ENCODE results near the gene AKAP8L.
"Not testable (repeated sequence)": the region's sequence is repeated elsewhere in the genome, so short reads cannot be mapped to it uniquely, and the experiment has no call there.

GRCh38 chr19:15335992-15336391, 82.8 kb downstream of the AKAP8L start:
- TF ChIP-seq, protein P1, sequence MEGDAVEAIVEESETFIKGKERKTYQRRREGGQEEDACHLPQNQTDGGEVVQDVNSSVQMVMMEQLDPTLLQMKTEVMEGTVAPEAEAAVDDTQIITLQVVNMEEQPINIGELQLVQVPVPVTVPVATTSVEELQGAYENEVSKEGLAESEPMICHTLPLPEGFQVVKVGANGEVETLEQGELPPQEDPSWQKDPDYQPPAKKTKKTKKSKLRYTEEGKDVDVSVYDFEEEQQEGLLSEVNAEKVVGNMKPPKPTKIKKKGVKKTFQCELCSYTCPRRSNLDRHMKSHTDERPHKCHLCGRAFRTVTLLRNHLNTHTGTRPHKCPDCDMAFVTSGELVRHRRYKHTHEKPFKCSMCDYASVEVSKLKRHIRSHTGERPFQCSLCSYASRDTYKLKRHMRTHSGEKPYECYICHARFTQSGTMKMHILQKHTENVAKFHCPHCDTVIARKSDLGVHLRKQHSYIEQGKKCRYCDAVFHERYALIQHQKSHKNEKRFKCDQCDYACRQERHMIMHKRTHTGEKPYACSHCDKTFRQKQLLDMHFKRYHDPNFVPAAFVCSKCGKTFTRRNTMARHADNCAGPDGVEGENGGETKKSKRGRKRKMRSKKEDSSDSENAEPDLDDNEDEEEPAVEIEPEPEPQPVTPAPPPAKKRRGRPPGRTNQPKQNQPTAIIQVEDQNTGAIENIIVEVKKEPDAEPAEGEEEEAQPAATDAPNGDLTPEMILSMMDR (IDR thresholded peaks at IDR 0.05): not testable (repeated sequence)
- not testable (repeated sequence) for TF ChIP-seq POLR2A (IDR thresholded peaks at IDR 0.05)

Measured in Peyer's patch (tissue), 4 donors.